GM19452 (cell line): Measurements from ENCODE around the gene F7.
"Not testable (repeated sequence)": the region's sequence is repeated elsewhere in the genome, so short reads cannot be mapped to it uniquely, and the experiment has no call there.

ENCODE experiments used
- ATAC-seq: cut with Tn5 transposase; IDR thresholded peaks from one replicate; pipeline ENCODE4 v1.9.1; 2021; ENCODE audit not compliant: unreplicated experiment

The F7 gene

DNA sequence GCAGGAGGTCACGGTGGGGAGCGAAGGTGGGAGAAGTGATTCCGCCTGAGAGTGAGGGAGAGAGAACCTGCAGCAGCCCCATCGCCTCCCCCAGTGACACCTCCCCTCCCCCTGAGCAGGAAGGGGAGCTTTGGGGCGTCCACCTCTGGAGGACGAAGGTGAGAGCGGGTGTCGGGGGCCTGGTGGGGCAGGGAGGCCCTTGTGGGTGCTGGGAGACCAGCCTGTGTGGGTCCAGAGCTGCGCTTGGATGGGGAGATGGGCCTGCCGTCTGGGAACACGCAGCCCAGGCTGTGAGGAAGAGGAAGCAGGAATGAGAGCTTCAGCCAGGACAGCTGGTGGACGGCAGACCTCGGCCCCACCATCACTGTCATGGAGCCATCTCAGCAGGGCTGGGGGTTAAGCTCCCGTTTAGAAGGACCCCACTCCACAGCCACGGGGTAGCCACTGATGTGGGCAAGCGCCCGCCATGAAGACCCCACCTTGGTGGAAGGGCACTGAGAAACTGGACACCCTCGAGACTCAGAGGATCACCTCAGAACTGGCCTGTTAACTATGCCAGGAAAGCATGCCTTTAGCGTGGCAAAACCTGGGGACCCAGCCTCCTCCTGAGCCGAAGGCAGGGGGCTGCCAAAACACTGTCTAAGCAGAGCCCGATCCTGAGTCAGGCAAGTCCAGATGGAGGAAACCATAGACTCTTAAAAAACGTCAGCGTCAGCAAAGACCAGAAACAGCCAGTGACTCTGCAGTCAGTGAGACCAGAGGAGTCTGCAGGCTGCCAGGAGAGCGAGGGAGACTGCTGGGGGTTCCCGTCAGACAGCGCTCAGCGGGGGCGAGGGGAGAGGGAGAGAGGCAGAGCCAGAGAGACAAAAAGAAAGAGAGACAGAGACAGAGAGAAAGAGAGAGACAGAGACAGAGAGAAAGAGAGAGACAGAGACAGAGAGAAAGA lies 46.4 kb downstream of the F7 start:
- ATAC-seq: no peak

GRCh38 chr13:113152691-113152983 lies 47.0 kb downstream of the F7 start:
- ATAC-seq: no peak

GRCh38 chr13:113152984-113153809 lies 47.6 kb downstream of the F7 start:
- ATAC-seq: no peak

DNA sequence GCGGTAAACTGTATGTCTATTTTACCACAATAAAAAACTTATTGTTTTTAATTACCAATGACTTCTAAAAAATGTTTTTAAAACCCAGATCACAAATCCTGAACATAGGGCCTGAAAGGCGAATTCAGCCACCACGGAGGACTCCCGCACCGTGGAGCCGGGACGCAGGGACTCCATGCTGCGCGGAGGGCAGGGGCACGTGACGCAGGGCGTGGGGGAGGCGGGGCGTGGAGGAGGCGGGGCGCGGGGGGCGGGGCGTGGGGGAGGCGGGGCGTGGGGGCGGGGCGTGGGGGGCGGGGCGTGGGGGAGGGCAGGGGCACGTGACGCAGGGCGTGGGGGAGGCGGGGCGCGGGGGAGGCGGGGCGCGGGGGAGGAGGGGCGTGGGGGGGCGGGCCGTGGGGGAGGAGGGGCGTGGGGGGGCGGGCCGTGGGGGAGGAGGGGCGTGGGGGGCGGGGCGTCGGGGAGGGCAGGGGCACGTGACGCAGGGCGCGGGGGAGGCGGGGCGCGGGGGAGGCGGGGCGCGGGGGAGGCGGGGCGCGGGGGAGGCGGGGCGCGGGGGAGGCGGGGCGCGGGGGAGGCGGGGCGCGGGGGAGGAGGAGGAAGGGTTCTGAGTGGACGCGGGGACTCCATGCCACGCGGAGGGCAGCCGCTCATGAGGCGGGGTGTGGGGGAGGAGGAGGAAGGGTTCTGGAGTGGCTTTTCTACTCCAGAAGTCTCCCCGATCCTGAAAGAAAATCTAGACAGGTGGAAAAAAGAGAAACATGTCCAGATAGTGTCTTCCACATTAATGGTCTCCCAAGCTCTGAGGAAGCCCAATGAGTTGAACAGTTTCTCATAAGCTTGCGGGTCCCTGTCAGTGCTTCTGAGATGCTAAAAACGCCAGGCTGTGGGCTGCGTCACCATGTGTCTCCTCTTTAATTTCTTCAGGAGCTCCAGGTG lies 48.5 kb downstream of the F7 start:
- no peak for ATAC-seq

- ATAC-seq: no peak
These were observed 49.6 kb downstream of the F7 start for GRCh38 chr13:113155201-113155600.

GRCh38 chr13:113155982-113156655 lies 50.5 kb downstream of the F7 start:
- no peak for ATAC-seq

- ATAC-seq: no peak
These were observed 51.8 kb downstream of the F7 start for GRCh38 chr13:113157206-113157928.

- ATAC-seq: no peak
These were observed 52.5 kb downstream of the F7 start, which contains the start of gene PROZ for GRCh38 chr13:113157929-113158747. TSS of gene PROZ (plus strand) at chr13:113158648. CDS start at chr13:113158661, 13 bp downstream.

DNA sequence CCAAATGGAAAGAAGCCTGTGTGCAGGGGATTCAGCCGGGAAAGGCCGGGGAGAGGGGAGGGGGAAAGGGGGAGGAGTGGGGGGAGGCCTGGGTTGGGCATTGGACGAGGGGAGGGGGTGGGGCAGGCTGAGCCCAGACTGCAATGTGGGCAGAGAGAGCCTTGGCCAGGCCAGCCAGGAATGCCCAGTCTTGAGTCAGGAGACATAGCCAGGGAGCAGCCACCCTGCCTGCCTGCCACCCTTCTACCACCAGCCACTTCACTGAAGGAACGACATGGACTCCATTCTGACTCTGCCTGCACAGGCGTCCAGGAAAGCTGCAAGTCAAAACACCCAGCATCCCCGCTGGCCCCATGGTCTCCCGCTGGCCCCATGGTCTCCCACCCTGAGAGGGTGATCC lies 53.4 kb downstream of the F7 start:
- no peak for ATAC-seq

- no peak for ATAC-seq
These were observed 54.1 kb downstream of the F7 start for GRCh38 chr13:113159701-113160100.

DNA sequence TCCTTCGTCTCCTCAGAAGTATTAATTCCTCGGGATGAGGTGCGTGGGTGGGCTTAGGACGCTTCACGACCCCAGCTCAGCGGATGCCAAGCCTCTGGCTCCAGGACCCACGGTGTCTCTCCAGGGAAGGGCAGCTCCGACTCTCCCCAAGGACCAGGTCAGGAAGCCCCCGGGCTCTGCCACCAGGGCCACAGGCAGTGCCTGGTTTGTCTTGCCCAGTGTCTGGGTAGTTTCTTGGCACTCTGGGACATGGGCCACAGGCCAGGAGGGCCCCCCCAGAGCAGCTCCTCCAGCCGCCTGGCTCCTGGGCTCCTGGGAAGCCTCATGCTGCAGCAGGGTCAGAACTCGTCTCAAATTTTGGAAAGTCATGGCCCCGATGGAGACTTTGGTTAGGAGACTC lies 55.4 kb downstream of the F7 start:
- no peak for ATAC-seq

- ATAC-seq: no peak
These were observed 55.8 kb downstream of the F7 start for GRCh38 chr13:113161433-113161832.

- ATAC-seq: not testable (repeated sequence)
These were observed 56.4 kb downstream of the F7 start for GRCh38 chr13:113161975-113162374.

DNA sequence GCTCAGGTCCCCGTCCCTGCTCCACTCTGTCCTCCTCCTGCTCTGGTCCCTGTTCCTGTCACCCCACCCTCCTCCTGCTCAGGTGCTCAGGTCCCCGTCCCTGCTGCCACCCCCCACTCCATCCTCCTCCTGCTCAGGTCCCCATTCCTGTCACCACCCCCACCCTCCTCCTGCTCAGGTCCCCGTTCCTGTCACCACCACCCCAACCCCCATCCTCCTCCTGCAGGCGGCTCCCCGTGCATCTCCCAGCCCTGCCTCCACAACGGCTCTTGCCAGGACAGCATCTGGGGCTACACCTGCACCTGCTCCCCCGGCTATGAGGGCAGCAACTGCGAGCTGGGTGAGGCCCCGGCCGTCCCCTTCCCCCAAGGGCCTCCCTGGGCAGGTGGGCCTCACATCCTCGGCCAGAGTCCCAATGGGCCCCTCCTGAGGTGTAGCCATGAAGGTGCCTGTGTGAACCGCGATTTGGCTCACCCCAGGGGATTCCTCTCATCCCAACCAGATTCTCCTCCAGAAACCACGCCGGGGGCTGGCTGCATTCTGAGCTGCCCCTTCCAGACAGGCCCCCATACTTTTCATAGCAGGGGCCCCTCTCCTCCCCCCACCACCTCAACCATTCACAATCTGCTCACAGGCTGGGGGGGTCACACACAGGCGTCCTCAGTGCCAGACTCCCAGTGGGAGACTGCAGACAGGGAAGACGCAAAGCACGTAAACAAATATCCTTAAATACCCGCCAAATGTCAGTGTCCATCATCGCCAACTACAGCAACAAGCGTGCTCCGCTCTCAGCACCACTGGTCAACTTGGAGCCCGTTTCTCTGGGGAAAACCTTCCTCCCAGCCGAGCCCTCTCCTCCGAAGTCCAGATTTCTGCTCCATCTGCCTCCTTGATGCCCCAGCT lies 57.4 kb downstream of the F7 start:
- ATAC-seq: no peak

DNA sequence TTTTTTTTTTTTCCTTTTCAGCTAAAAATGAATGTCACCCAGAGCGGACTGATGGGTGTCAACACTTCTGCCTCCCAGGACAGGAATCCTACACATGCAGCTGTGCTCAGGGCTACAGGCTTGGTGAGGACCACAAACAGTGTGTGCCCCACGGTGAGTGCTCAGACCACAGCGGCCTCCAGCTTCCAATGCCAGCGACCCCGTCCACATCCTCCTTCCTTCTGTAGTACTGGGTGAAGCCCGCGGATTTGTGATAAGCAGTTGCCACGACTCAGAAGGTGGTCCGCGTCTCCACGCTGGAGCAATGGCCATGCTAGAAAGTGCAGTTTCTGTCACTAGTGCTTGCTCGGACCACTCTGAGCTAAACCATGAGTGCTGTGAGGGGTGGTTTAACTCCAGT lies 58.9 kb downstream of the F7 start:
- ATAC-seq: no peak

DNA sequence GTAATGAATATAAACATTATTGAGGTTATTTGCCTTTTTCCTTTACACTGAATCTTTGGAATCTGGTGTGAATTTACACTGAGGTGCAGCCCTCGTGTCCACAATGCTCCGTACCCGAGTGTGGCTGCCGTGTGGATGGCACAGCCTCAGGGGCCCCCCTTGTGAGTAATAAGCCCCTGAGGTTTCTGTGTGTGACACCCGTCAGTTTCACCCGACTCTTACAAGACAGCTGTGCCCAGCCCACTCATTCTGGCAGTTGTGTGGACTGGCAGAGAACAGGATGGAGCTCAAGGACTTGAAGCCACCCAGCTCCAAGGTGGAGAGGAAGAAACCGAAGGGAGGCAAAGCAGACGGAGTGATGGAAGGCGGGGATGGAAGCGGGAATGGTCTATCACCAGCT lies 60.7 kb downstream of the F7 start:
- ATAC-seq: no peak

- no peak for ATAC-seq
These were observed 61.1 kb downstream of the F7 start for GRCh38 chr13:113166681-113167080.

GRCh38 chr13:113167155-113167554 lies 61.6 kb downstream of the F7 start:
- ATAC-seq: no peak
